Left hindlimb (tissue), 1 donor: ENCODE results near the gene PIK3C2B.

Source experiments
- DNase-seq: peaks from one replicate; pipeline ENCODE4 v3.0.0-alpha.2; 2018

PIK3C2B gene

GRCh38 chr1:204478921-204479320 is 15.7 kb downstream of the PIK3C2B start:
- no peak for DNase-seq

- no peak for DNase-seq
These were observed 16.3 kb downstream of the PIK3C2B start for GRCh38 chr1:204478172-204478899.

- DNase-seq: no peak
These were observed 17.4 kb downstream of the PIK3C2B start for GRCh38 chr1:204477036-204477740.

- no peak for DNase-seq
These were observed 18.0 kb downstream of the PIK3C2B start for GRCh38 chr1:204476563-204476962.

GRCh38 chr1:204475656-204476432 is 18.8 kb downstream of the PIK3C2B start:
- peak; percentile 54 for DNase-seq

- no peak for DNase-seq
These were observed 21.1 kb downstream of the PIK3C2B start for GRCh38 chr1:204473400-204473965.

GRCh38 chr1:204472660-204473059 is 21.9 kb downstream of the PIK3C2B start:
- DNase-seq: no peak

- no peak for DNase-seq
These were observed 22.9 kb downstream of the PIK3C2B start for GRCh38 chr1:204471687-204472086.

- DNase-seq: no peak
These were observed 25.3 kb downstream of the PIK3C2B start for GRCh38 chr1:204469304-204469703.

- DNase-seq: no peak
These were observed 25.8 kb downstream of the PIK3C2B start for GRCh38 chr1:204468766-204469302.

GRCh38 chr1:204468206-204468605 is 26.4 kb downstream of the PIK3C2B start:
- no peak for DNase-seq

- peak; percentile 69 for DNase-seq
These were observed 27.9 kb downstream of the PIK3C2B start for GRCh38 chr1:204466416-204467405.

GRCh38 chr1:204465546-204466415 is 28.8 kb downstream of the PIK3C2B start:
- DNase-seq: peak; percentile 55

- no peak for DNase-seq
These were observed 29.9 kb downstream of the PIK3C2B start for GRCh38 chr1:204464701-204465100.

- DNase-seq: no peak
These were observed 30.4 kb downstream of the PIK3C2B start for GRCh38 chr1:204464187-204464631.

- DNase-seq: peak; percentile 81
These were observed 31.2 kb downstream of the PIK3C2B start for GRCh38 chr1:204463125-204464060.

- DNase-seq: no peak
These were observed 32.4 kb downstream of the PIK3C2B start for GRCh38 chr1:204462229-204462561.

- peak; percentile 48 for DNase-seq
These were observed 33.0 kb downstream of the PIK3C2B start for GRCh38 chr1:204461331-204462228.
